OCI-LY1 (cell line): ENCODE measurements around the gene LMBRD2.

Source experiments
- H2AFZ ChIP-seq: fragments of 200-600 bp; sonication (generic), shearing (Covaris generic); 2 replicates; pipeline ENCODE4 v1.6.0; 2014; ENCODE audit warnings: antibody characterized with exemption, mild to moderate bottlenecking, low read length
- H3F3A ChIP-seq: fragments of 200-600 bp; sonication (generic), shearing (Covaris generic); 2 replicates; pipeline ENCODE4 v1.6.0; 2014; ENCODE audit warnings: mild to moderate bottlenecking, antibody characterized with exemption, low read length, moderate library complexity; ENCODE audit not compliant: insufficient read depth
- H3K27ac ChIP-seq: fragments of 200-600 bp; sonication (generic); 2 replicates; pipeline ENCODE4 v1.5.1; 2014; ENCODE audit warnings: low read length, mixed run types, mild to moderate bottlenecking, low read depth; ENCODE audit not compliant: poor library complexity, severe bottlenecking
- H3K27me3 ChIP-seq: fragments of 200-600 bp; sonication (generic); 2 replicates; pipeline ENCODE4 v1.6.0; 2014; ENCODE audit warnings: antibody characterized with exemption, mild to moderate bottlenecking, low read length, moderate library complexity; ENCODE audit not compliant: insufficient read depth
- H3K36me3 ChIP-seq: fragments of 200-600 bp; sonication (generic); 2 replicates; pipeline ENCODE4 v1.6.1; 2014; ENCODE audit warnings: mild to moderate bottlenecking, antibody characterized with exemption, low read length, moderate library complexity, mixed read lengths; ENCODE audit not compliant: insufficient read depth
- H3K4me1 ChIP-seq: fragments of 200-600 bp; sonication (generic); 2 replicates; pipeline ENCODE4 v1.5.1; 2014; ENCODE audit warnings: mild to moderate bottlenecking, low read length, moderate library complexity; ENCODE audit not compliant: insufficient read depth, severe bottlenecking
- H3K4me2 ChIP-seq: fragments of 200-600 bp; sonication (generic), shearing (Covaris generic); 2 replicates; pipeline ENCODE4 v1.6.1; 2014; ENCODE audit warnings: low read length
- H3K4me3 ChIP-seq: fragments of 200-600 bp; sonication (generic); 2 replicates; pipeline ENCODE4 v1.5.1; 2014; ENCODE audit warnings: low read length, low read depth, mild to moderate bottlenecking, mixed read lengths; ENCODE audit not compliant: poor library complexity, severe bottlenecking
- H3K79me2 ChIP-seq: fragments of 200-600 bp; shearing (Covaris generic); 2 replicates; pipeline ENCODE4 v1.6.1; 2016; ENCODE audit warnings: mixed run types, low read length, mixed read lengths; ENCODE audit not compliant: insufficient read depth
- H3K9ac ChIP-seq: fragments of 200-600 bp; sonication (generic), shearing (Covaris generic); 2 replicates; pipeline ENCODE4 v1.6.1; 2014; ENCODE audit warnings: mild to moderate bottlenecking, low read length, mixed read lengths
- H3K9me2 ChIP-seq: fragments of 200-600 bp; sonication (generic), shearing (Covaris generic); 2 replicates; pipeline ENCODE4 v1.6.1; 2014; ENCODE audit warnings: low read depth, mild to moderate bottlenecking, low read length, mixed read lengths
- H3K9me3 ChIP-seq: fragments of 200-600 bp; shearing (Covaris generic); 2 replicates; pipeline ENCODE4 v1.6.1; 2014; ENCODE audit warnings: low read length, mixed read lengths
- H4K20me1 ChIP-seq: fragments of 200-600 bp; sonication (generic), shearing (Covaris generic); 2 replicates; pipeline ENCODE4 v1.6.0; 2016; ENCODE audit warnings: mild to moderate bottlenecking, low read length; ENCODE audit not compliant: insufficient read depth
- EZH2 ChIP-seq: fragments of 200-600 bp; sonication (generic), shearing (Covaris generic); IDR thresholded peaks from 2 replicates; pipeline ENCODE4 v1.8.0; 2017; ENCODE audit warnings: borderline replicate concordance, mixed run types, mild to moderate bottlenecking, antibody characterized with exemption, low read length, moderate library complexity, mixed read lengths
- TF ChIP-seq, protein P1 (sequence below): fragments of 200-600 bp; sonication (generic), shearing (Covaris generic); IDR thresholded peaks from 2 replicates; pipeline ENCODE4 v1.5.1; 2017; ENCODE audit warnings: mild to moderate bottlenecking, antibody characterized with exemption, low read length, moderate library complexity, mixed read lengths

LMBRD2 gene

DNA sequence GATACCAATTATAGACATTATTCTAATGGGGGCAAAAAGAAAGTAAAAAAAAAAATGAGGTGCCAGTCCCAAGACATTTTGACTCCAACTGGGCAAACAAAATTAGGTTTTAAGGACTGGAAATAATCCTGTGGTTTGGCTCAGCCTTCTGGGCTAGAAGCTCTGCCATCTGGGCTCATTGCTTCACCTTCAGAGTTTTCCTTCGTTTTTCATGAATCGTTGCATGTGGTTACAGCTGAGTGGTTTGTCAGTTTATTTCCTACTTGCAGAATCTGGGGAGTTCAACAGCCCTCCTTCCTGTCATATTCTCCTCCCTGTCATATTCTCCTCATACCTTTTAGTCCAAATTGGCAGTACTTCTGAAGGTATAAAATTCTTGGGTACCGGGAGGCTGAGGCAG, 97.0 kb downstream of the LMBRD2 start:
- H3K9me3 ChIP-seq = no peaks in the 10 kb centered on the region
- no peaks in the 10 kb centered on the region for H3K9me2 ChIP-seq
- no peak overlapping the region for H3K9ac ChIP-seq
- TF ChIP-seq, protein P1, sequence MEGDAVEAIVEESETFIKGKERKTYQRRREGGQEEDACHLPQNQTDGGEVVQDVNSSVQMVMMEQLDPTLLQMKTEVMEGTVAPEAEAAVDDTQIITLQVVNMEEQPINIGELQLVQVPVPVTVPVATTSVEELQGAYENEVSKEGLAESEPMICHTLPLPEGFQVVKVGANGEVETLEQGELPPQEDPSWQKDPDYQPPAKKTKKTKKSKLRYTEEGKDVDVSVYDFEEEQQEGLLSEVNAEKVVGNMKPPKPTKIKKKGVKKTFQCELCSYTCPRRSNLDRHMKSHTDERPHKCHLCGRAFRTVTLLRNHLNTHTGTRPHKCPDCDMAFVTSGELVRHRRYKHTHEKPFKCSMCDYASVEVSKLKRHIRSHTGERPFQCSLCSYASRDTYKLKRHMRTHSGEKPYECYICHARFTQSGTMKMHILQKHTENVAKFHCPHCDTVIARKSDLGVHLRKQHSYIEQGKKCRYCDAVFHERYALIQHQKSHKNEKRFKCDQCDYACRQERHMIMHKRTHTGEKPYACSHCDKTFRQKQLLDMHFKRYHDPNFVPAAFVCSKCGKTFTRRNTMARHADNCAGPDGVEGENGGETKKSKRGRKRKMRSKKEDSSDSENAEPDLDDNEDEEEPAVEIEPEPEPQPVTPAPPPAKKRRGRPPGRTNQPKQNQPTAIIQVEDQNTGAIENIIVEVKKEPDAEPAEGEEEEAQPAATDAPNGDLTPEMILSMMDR = no peak
- TF ChIP-seq EZH2 = no peak
- no peaks in the 10 kb centered on the region for H4K20me1 ChIP-seq
- H3K27ac ChIP-seq = no peak overlapping the region
- H3K4me3 ChIP-seq = no peak overlapping the region
- H3K4me1 ChIP-seq = no peaks in the 10 kb centered on the region
- no peak overlapping the region for H2AFZ ChIP-seq
- no peak overlapping the region for H3K4me2 ChIP-seq
- H3F3A ChIP-seq = no peaks in the 10 kb centered on the region
- H3K79me2 ChIP-seq = no peaks in the 10 kb centered on the region
- no peaks in the 10 kb centered on the region for H3K36me3 ChIP-seq
- H3K27me3 ChIP-seq = no peaks in the 10 kb centered on the region

DNA sequence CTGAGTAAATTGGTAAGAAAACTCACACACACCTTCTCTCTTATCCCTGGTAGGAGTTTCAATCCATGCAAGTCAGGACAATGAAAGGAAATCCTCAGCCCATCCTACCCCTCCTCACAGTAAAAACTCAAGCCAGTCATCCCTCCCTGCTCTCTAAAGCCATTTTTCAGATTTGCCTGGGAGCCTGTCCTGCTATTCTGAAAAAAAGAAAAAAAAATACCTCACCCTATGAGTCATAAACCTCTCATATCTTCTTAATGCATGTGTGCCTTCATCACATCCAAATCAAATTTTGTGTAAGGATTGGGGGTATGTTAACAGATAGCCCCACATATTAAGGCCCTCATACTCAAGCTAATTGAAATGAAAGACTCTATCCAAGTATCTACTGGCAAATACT, 99.1 kb downstream of the LMBRD2 start:
- no peak for TF ChIP-seq EZH2
- TF ChIP-seq, protein P1 = no peak
- Histone ChIP-seq H3K4me1 (no peaks in the 10 kb centered on the region), H3K4me2 (no peak overlapping the region)

DNA sequence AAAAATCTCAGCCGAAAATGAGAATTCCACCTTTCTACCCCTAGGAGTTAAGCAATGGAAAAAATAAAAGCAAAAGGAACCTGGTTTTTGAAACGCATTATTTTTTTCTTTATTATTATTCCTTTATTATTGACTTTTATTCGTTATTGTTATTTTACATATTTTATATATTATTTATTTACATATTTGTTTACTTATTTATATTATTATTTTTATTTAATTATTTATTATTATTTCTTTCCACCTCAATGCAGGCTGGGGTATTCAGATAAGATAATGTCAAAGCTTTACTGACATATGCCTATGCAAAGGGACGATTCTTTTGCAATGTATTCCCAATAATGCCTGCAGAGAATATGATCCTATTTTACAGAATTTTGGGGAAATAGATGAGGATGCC, 101.7 kb downstream of the LMBRD2 start:
- Histone ChIP-seq H4K20me1 (no peaks in the 10 kb centered on the region), H3K9me2 (no peaks in the 10 kb centered on the region), H3K4me2 (no peak overlapping the region), H3K27me3 (no peaks in the 10 kb centered on the region), H3K27ac (no peak overlapping the region), H3K4me3 (no peak overlapping the region), H2AFZ (no peak overlapping the region), H3K36me3 (no peaks in the 10 kb centered on the region), H3K4me1 (no peaks in the 10 kb centered on the region), H3K79me2 (no peaks in the 10 kb centered on the region), H3K9ac (no peak overlapping the region), H3F3A (no peaks in the 10 kb centered on the region), H3K9me3 (no peaks in the 10 kb centered on the region)
- TF ChIP-seq, protein P1 = no peak
- TF ChIP-seq EZH2 = no peak

More for the DNA sequence above, 99.1 kb downstream of the LMBRD2 start:
- H3K9me3 ChIP-seq = no peaks in the 10 kb centered on the region
- H3K27ac ChIP-seq = no peak overlapping the region
- H3K9me2 ChIP-seq = no peaks in the 10 kb centered on the region
- H2AFZ ChIP-seq = no peak overlapping the region
- no peaks in the 10 kb centered on the region for H3F3A ChIP-seq
- no peaks in the 10 kb centered on the region for H3K27me3 ChIP-seq
- no peaks in the 10 kb centered on the region for H3K36me3 ChIP-seq
- H4K20me1 ChIP-seq = no peaks in the 10 kb centered on the region
- no peak overlapping the region for H3K9ac ChIP-seq
- H3K79me2 ChIP-seq = no peaks in the 10 kb centered on the region
- H3K4me3 ChIP-seq = no peak overlapping the region
